IPS-18c (cell line): ENCODE results near the gene CSRNP3.
A peak's percentile ranks its signal among the peaks of the same experiment; 100 is the strongest.

Experiments
- H3K4me3 ChIP-seq: 2 replicates; pipeline ENCODE4 v1.7.0; 2013; ENCODE audit warnings: low read depth, mild to moderate bottlenecking, low read length, moderate library complexity; ENCODE audit not compliant: insufficient read depth
- H3K9me3 ChIP-seq: one replicate; pipeline ENCODE4 v1.6.1; 2013; ENCODE audit warnings: mild to moderate bottlenecking, low read length, moderate library complexity; ENCODE audit not compliant: control insufficient read depth, insufficient read depth

CSRNP3 gene, protein sequence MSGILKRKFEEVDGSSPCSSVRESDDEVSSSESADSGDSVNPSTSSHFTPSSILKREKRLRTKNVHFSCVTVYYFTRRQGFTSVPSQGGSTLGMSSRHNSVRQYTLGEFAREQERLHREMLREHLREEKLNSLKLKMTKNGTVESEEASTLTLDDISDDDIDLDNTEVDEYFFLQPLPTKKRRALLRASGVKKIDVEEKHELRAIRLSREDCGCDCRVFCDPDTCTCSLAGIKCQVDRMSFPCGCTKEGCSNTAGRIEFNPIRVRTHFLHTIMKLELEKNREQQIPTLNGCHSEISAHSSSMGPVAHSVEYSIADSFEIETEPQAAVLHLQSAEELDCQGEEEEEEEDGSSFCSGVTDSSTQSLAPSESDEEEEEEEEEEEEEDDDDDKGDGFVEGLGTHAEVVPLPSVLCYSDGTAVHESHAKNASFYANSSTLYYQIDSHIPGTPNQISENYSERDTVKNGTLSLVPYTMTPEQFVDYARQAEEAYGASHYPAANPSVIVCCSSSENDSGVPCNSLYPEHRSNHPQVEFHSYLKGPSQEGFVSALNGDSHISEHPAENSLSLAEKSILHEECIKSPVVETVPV

GRCh38 chr2:165469417-165469816 lies at the start of gene CSRNP3:
TSS of gene CSRNP3 (plus strand) at chr2:165469698. CDS start at chr2:165595066, 125,368 bp downstream.
- H3K9me3 ChIP-seq: no peaks in the 10 kb centered on the region

DNA sequence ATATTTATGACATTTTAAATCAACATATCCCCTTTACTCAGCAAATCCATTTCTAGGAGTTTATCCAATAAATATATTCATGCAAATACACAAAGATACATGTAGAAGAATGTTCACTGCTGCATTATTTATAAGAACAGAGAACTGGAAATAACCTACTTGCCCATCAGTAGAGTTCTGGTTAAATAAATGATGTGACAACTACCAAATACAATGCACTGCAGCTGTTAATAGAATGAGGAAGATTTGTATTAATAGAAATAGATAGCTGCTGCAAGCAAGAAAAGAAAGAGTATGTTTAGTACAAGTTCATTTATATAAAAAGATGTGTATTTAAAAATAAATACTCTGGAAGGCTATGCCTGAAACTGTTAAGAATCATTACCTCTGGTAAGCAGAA lies 49.3 kb upstream of the CSRNP3 start:
- H3K4me3 ChIP-seq: no peak overlapping the region
- H3K9me3 ChIP-seq: peaks cover 5% of the 10 kb centered on the region

More at GRCh38 chr2:165469417-165469816, at the start of gene CSRNP3:
- peak within 1 kb of the TSS; percentile 15; the same call in 1 of the 2 replicates for H3K4me3 ChIP-seq

- H3K9me3 ChIP-seq: peaks cover 2% of the 10 kb centered on the region
- peak overlapping the region; percentile 15; the same call in 1 of the 2 replicates for H3K4me3 ChIP-seq
Measured at GRCh38 chr2:165423081-165423480, 46.4 kb upstream of the CSRNP3 start.

DNA sequence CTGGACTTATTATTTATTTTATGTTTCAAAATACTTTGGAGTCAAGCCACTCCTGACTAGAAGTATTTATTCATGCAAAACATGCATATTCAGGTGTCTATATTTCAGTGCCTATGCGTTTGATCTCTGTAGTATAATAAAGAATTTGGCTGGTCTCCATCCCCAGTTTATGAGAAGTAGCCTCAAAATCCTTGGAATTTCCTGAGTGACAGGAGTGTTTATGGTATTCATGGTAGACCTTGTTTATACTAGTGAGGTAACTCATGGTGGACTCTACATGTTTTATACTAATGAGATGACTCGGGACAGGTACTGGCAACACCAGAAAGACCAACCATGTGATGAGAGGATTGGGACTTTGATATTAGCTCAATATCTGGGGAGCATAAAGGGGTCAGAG lies 43.9 kb upstream of the CSRNP3 start:
- H3K9me3 ChIP-seq: peaks cover 2% of the 10 kb centered on the region
- H3K4me3 ChIP-seq: no peak overlapping the region

DNA sequence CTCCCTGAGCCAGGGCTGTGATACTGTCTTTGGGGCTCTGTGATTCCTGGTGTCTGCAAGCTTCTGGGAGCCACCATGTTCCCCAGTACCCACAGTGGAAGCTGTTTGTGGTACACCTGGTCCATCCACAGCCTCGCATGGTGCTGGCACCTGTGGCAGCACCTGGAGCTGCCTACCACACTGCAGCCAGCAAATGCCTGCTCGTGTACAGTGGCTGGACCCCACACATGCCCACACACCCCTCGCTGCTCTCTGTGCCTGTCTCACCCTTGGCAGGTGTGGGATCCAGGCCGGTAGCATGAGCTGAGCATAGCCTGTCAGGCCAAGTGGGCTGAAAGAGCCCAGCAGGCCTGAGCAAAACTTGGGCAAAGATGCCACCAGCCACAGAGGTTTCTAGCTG lies 41.8 kb upstream of the CSRNP3 start:
- H3K4me3 ChIP-seq: no peak overlapping the region; the same call in 1 of the 2 replicates
- peaks cover 2% of the 10 kb centered on the region for H3K9me3 ChIP-seq

DNA sequence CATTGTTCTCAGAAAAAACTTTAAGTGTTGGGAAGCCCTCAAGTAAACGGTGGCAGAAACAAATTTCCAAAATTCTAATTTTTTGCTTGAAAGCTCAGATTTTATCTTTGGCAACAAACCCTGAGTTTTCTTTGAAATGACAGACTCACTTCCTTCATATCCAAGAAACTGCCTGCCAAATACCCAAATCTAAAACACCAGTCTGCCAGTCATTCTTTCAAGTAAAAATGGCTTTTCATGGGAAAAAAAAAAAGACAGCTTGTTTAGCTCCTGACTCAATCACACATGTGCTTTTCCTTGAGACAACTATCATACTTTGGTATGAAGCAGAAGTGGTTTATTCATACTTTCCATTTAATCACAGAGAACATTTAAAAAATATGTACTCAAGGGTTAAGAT lies 40.6 kb upstream of the CSRNP3 start:
- Histone ChIP-seq H3K4me3 (no peak overlapping the region), H3K9me3 (no peaks in the 10 kb centered on the region)

- Histone ChIP-seq H3K9me3 (no peaks in the 10 kb centered on the region), H3K4me3 (no peak overlapping the region)
Measured at GRCh38 chr2:165431014-165431413, 38.5 kb upstream of the CSRNP3 start.

- 0 out of 2 replicates have a peak overlapping the region, but pooled peaks have one; percentile 9 for H3K4me3 ChIP-seq
- no peaks in the 10 kb centered on the region for H3K9me3 ChIP-seq
Measured at GRCh38 chr2:165432234-165432966, 37.1 kb upstream of the CSRNP3 start.

- Histone ChIP-seq H3K4me3 (no peak overlapping the region), H3K9me3 (no peaks in the 10 kb centered on the region)
Measured at GRCh38 chr2:165434865-165435496, 34.5 kb upstream of the CSRNP3 start.

DNA sequence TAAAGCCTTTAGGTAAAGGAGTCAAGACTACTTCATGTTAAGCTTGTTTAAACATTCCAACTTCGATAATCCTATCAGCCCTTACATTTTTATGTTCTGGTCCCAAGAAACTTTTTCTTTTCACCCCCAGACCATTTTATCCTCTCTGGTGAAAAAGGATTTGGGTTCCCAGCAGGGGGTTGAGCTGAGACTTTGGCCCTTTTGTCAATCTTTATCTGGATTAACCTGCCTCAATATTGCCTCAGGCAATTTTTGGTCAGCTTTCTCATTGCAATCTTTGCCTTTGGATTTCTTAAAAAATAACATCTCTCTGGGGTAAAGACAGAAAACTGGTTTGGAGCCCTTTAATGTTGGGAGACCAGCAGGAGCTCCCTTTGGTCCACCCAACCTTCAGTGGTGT lies 33.9 kb upstream of the CSRNP3 start:
- Histone ChIP-seq H3K4me3 (no peak overlapping the region), H3K9me3 (no peaks in the 10 kb centered on the region)

- no peak overlapping the region for H3K4me3 ChIP-seq
Measured at GRCh38 chr2:165436559-165436958, 32.9 kb upstream of the CSRNP3 start.

DNA sequence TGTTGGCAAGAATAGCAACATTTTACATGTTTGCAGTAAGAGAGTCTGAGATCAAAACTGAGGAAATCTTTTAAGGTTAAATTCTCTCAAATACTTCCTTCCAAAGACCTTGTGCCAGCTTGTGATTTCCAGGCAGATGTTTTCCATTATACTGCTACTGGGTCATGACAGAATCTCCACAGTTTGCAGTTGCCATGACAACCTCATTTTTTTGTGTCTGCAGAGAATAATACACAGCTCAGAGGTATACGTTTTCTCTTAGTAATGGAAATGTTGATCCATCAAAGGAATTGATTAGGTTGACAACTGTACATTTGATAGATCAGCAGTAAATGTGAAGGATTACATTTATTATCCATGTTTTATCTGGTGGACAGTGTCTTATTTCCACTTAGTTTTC lies 29.1 kb upstream of the CSRNP3 start:
- Histone ChIP-seq H3K4me3 (no peak overlapping the region), H3K9me3 (no peaks in the 10 kb centered on the region)

More at GRCh38 chr2:165436559-165436958, 32.9 kb upstream of the CSRNP3 start:
- H3K9me3 ChIP-seq: no peaks in the 10 kb centered on the region

DNA sequence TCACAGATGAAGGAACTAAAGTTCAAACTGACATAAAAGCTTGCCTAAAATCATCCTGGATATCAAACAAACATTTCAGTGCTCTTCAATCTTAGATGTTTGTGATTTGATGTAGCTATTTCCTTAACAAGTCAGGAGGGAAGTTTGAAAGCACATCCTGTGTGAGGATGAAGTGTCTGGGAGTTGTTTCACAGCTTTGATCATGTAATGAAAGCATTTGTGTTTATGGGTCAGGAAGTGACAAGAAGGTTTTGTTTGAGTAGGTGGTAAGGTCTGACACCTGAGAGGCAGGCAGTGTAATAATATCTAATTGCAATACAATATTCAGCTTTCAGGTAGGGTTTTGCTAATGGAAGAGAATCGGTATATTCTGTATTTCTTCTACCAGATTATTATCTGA lies 26.0 kb upstream of the CSRNP3 start:
- no peak overlapping the region for H3K4me3 ChIP-seq

DNA sequence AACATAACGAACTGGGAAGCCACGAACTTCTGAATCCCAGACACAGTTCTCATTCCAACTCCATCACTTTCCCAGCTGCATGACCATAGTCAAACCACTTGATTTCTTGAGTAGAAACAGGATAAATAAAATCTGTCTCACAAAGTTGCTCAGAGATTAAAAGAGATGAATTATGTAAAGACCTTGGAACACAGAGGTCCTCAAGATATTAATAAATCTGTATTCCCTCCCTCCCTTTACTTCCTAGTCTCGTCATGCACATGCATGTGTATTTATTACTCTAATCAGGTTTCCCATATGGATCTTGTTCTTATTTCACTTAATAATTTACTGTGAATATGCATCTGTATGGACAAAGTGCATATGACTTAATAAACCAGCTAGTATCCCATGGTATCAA lies 21.1 kb upstream of the CSRNP3 start:
- H3K4me3 ChIP-seq: no peak overlapping the region
- no peaks in the 10 kb centered on the region for H3K9me3 ChIP-seq

More for the DNA sequence above, 26.0 kb upstream of the CSRNP3 start:
- H3K9me3 ChIP-seq: no peaks in the 10 kb centered on the region

DNA sequence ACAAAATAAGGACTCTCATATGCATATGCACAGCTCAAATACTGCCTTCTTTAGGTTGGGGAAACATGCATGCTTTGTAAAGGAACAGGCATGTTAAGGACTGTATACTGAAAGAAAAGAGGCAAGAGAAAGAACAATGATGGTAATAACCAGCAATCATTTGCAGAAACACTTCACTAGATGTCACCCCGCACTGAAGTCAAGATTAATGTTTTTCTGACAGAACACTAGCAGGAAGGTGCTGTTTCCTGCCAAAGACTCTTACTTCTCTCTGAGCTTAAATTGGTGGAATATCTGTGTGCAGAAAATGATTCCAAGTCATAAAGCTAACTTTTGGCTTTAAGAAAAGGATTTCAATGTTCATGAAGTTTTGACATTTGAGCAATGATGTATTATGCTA lies 19.3 kb upstream of the CSRNP3 start:
- no peaks in the 10 kb centered on the region for H3K9me3 ChIP-seq
- H3K4me3 ChIP-seq: no peak overlapping the region

DNA sequence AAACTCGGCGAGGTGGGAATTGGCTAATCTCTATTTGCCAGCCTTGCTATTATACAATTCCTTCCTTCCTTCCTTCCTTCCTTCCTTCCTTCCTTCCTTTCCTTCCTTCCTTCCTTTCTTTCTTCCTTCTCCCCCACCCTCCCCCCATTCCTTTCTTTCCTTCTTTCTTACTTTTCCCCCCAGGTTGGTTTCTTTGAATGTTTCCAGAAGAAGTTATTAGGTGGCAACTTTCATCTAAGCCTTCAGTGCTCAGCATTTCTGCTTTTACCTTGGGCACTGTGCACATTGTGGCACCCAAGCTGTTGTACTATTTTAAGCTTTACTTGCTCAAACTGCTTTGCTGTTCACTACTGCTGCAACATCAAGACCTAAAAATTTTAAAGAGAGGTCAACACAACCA lies 17.2 kb upstream of the CSRNP3 start:
- Histone ChIP-seq H3K4me3 (no peak overlapping the region), H3K9me3 (no peaks in the 10 kb centered on the region)

DNA sequence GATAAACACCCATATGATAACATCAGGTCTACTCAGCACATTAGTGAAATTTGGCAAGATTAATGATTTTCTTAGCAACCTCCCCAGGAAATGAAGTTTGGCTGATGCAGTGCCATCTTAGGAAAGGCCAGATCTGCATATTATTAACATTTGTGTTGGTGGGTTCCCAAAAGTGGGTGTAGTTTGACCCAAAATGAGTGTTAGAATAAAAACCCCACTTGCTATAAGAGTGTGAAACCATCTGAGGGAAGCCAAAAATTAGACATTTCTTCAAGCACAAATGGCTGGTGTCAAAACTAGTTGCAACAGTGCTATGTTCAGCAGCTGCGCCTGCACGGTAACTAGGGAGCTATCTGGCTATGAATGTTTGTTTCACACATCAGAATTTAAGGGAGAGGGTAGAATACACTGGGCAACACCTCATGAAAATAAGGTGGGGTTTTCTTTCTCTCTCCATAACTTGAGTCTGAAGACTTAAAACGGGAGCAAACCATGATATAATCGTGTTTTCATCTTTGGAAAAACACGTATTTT lies 15.9 kb upstream of the CSRNP3 start:
- Histone ChIP-seq H3K9me3 (no peaks in the 10 kb centered on the region), H3K4me3 (no peak overlapping the region)
